HG02759 (cell line): ENCODE results near the gene ZNF768.
"Not testable (repeated sequence)": the region's sequence is repeated elsewhere in the genome, so short reads cannot be mapped to it uniquely, and the experiment has no call there.

Source experiments
- ATAC-seq: cut with Tn5 transposase; IDR thresholded peaks from one replicate; pipeline ENCODE4 v1.9.1; 2021; ENCODE audit warnings: mild to moderate bottlenecking, moderate library complexity; ENCODE audit not compliant: unreplicated experiment

ZNF768 gene

GRCh38 chr16:30533748-30534367 is 7.5 kb upstream of the ZNF768 start:
- ATAC-seq: peak; percentile 13

- no peak for ATAC-seq
Measured at GRCh38 chr16:30533146-30533522, 6.8 kb upstream of the ZNF768 start.

- no peak for ATAC-seq
Measured at GRCh38 chr16:30532285-30533145, 6.1 kb upstream of the ZNF768 start.

GRCh38 chr16:30530163-30531037 is 4.0 kb upstream of the ZNF768 start:
- ATAC-seq: no peak

GRCh38 chr16:30528799-30529457 is 2.6 kb upstream of the ZNF768 start:
- no peak for ATAC-seq

GRCh38 chr16:30527635-30528178 is 1.3 kb upstream of the ZNF768 start:
- ATAC-seq: peak; percentile 11

GRCh38 chr16:30526823-30527634 is 663 bp upstream of the ZNF768 start:
- ATAC-seq: peak; percentile 84

GRCh38 chr16:30525844-30526136 is 576 bp downstream of the ZNF768 start:
- ATAC-seq: no peak

GRCh38 chr16:30524575-30525568 is 1.5 kb downstream of the ZNF768 start:
- no peak for ATAC-seq

- ATAC-seq: no peak
Measured at GRCh38 chr16:30523768-30524574, 2.4 kb downstream of the ZNF768 start.

GRCh38 chr16:30522702-30523463 is 3.5 kb downstream of the ZNF768 start:
- not testable (repeated sequence) for ATAC-seq

- no peak for ATAC-seq
Measured at GRCh38 chr16:30521873-30522641, 4.3 kb downstream of the ZNF768 start.

GRCh38 chr16:30521476-30521872 is 4.9 kb downstream of the ZNF768 start:
- ATAC-seq: no peak

GRCh38 chr16:30519120-30520049 is 7.0 kb downstream of the ZNF768 start:
- ATAC-seq: no peak

GRCh38 chr16:30518552-30518951 is 7.8 kb downstream of the ZNF768 start:
- ATAC-seq: no peak
